Renal cortex interstitium (tissue), 11 donors: ENCODE measurements around the gene EXTL1. TPM values are rescaled to one million over a fixed set of nuclear protein-coding genes. Genes with fewer than 3 reads are reported as not detected.

Experiments
- DNase-seq, 11 donors: peaks; one replicate each; pipeline ENCODE4 v3.0.0-alpha.2; 2013; ENCODE audit warnings: low read depth in 9 of 11, low spot score in 4 of 11; ENCODE audit errors: extremely low read depth in 1 of 11
- polyA plus RNA-seq, 3 donors: library from polyadenylated mRNA; unstranded; fragments of 120-200 nt; gene quantifications; one replicate each; pipeline ENCODE4 v1.2.1, GENCODE V29; 2013; ENCODE audit not compliant: insufficient read length in 3 of 3

EXTL1 gene
- polyA plus RNA-seq, 3 donors = 1.5 to 1.7 (median 1.6) TPM

GRCh38 chr1:26079960-26080814 lies 58.6 kb downstream of the EXTL1 start:
- no peak for DNase-seq

DNA sequence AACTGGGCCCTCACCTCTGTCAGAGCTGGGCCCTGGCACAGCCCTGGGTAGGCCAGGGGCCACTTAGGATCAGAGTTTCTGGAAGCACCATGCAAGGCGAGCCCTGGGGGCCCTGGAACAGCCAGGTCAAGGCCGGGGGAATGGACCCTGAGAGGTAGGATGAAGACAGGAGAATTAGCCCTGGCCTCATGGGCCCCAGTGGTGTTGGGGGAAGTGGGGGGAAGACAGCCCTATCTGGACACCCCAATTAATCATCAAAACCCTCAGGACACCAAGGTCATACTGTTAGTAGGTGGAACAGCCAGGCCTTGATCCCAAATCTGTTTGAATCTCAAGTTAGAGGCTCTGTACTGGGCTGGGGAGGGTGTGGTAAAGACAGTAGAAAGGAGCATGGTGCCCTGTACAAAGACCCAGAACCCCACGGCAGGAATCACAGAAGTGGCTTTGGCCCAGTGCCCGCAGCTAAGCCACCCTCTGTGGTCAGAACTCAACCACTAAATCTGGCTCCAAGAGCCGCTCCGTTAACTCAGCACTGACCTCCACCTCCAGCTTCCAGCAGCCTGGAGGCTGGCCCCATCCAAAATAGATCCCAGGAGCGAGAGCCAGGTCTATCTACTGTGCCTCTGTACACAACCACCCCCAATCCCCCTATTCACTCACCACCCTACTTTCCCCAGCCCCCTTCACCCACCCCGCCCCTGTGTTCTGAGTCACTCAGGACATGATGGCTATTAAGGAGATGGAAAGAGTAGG lies 59.9 kb downstream of the EXTL1 start:
- no peak for DNase-seq

DNA sequence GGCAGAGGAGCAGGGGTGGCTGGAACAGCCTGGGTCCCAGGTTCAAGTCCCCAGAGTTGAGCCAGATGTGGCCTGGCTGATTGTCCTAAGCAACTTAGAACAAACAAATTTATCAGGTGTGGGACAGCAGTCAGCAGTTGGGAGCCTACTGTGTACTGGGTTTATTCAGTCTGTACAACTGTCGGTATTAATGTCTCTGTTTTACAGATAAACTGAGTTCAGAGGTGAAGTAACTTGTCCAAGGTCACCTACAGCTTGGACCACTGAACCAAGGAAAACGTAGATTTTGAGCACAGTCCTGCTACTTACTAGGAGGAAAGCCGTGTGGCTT lies 60.4 kb downstream of the EXTL1 start:
- no peak for DNase-seq

- no peak for DNase-seq
These were observed 61.6 kb downstream of the EXTL1 start for GRCh38 chr1:26083208-26083607.

DNA sequence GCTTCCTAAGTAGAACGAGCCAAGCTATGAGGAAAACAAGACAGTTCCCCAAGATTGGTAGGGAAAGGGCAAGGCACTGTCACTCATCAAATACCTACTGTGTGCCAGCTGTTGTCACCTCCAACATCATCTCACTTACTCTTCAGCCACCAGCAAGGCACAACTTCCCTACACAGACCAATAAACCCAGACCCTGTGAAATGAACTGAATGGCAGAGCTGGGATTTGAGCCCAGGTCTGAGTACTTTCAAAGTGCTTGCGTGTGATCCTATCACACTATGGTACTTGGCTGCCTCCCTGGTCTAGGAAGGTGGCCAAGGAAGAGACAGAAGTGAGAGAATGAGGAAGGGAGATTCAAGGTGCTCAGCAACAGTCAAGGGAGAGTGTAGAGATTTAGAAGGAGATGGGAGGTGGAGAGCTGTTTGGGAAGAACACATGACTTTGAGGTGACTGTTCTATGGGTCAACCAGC lies 62.6 kb downstream of the EXTL1 start:
- no peak for DNase-seq

- DNase-seq = no peak
These were observed 63.3 kb downstream of the EXTL1 start for GRCh38 chr1:26084844-26085243.

Other genes starting within 250 kb of the EXTL1 start
- 10 to 100 TPM; 67.5 to 85.7 (median 85.2) TPM for gene SELENON, start 221.6 kb upstream of the EXTL1 start, polyA plus RNA-seq
- 100 to 1,000 TPM in 1 of 3 donors, 10 to 100 TPM in 2; 91.0 to 103 (median 97.6) TPM for gene MTFR1L, start 201.8 kb upstream of the EXTL1 start, polyA plus RNA-seq
- 1 to 10 TPM; 3.0 to 4.3 (median 3.9) TPM for gene AUNIP, start 162.3 kb upstream of the EXTL1 start, polyA plus RNA-seq
- 10 to 100 TPM; 26.2 to 38.4 (median 27.0) TPM for gene PAQR7, start 146.1 kb upstream of the EXTL1 start, polyA plus RNA-seq
- 1,000 to 10,000 TPM in 2 of 3 donors, 100 to 1,000 TPM in 1; 982 to 1,465 (median 1,271) TPM for gene STMN1, start 115.4 kb upstream of the EXTL1 start, polyA plus RNA-seq
- 10 to 100 TPM; 18.5 to 19.8 (median 19.2) TPM for gene PAFAH2, start 23.7 kb upstream of the EXTL1 start, polyA plus RNA-seq
- 1 to 10 TPM; 4.6 to 7.2 (median 5.1) TPM for gene SLC30A2, start 24.3 kb downstream of the EXTL1 start, polyA plus RNA-seq
- 1 to 10 TPM in 2 of 3 donors, under 1 TPM in 1; 0.86 to 1.5 (median 1.1) TPM for gene TRIM63, start 45.9 kb downstream of the EXTL1 start, polyA plus RNA-seq
- gene PDIK1L, start 90.0 kb downstream of the EXTL1 start, polyA plus RNA-seq = 10 to 100 TPM; 16.8 to 21.0 (median 17.5) TPM
- 1 to 10 TPM in 2 of 3 donors, under 1 TPM in 1; 0.67 to 1.5 (median 1.1) TPM for gene FAM110D, start 137.3 kb downstream of the EXTL1 start, polyA plus RNA-seq
- gene C1orf232, start 147.2 kb downstream of the EXTL1 start, polyA plus RNA-seq = under 1 TPM in 1 of 3 donors, not detected in 2; 0.45 TPM
- 10 to 100 TPM; 14.5 to 18.7 (median 18.4) TPM for gene ZNF593, start 148.1 kb downstream of the EXTL1 start, polyA plus RNA-seq
- 1 to 10 TPM; 1.0 to 1.9 (median 1.0) TPM for gene ZNF593OS, start 150.1 kb downstream of the EXTL1 start, polyA plus RNA-seq
- 10 to 100 TPM; 10.7 to 20.0 (median 14.5) TPM for gene CNKSR1, start 155.7 kb downstream of the EXTL1 start, polyA plus RNA-seq
- gene CATSPER4, start 168.8 kb downstream of the EXTL1 start, polyA plus RNA-seq = under 1 TPM; 0.06 to 0.21 (median 0.11) TPM
- 10 to 100 TPM; 16.9 to 21.1 (median 17.9) TPM for gene CEP85, start 212.4 kb downstream of the EXTL1 start, polyA plus RNA-seq